ENCODE measurements around the gene XRN1. TPM values are rescaled to one million over a fixed set of nuclear protein-coding genes. Genes with fewer than 3 reads are reported as not detected.

The XRN1 gene
- total RNA-seq, 1 donor from 2014 or later = 22.3 TPM

DNA sequence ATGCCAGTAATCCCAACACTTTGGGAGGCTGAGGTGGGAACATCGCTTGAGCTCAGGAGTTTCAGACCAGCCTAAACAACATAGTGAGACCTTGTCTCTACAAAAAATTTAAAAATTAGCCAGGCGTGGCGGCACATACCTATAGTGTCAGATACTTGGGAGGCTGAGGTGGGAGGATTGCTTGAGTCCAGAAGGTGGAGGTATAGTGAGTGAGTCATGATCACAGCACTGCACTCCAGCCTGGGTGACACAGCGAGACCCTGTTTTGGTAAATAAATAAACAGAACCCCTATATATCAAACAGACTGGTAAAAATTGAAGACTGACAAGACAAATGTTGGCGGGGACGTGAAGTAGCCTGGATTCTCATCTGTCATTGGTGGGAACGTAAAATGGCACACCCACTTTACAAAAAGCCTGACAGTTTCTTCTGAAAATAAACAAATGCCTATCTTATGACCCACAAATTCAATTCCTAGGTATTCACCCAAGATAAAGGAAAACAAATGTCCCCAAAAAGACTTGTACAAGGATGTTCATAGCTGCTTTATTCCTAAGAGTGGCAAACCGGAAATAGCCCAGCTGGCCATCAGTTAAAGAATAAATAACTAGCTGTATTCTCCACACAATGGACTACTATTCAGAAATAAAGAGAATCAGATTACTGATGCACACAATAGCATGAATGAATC, 175.5 kb downstream of the XRN1 start:
- DNase-seq (ENCODE audit: low spot score) (no peak), ATAC-seq (no peak)

DNA sequence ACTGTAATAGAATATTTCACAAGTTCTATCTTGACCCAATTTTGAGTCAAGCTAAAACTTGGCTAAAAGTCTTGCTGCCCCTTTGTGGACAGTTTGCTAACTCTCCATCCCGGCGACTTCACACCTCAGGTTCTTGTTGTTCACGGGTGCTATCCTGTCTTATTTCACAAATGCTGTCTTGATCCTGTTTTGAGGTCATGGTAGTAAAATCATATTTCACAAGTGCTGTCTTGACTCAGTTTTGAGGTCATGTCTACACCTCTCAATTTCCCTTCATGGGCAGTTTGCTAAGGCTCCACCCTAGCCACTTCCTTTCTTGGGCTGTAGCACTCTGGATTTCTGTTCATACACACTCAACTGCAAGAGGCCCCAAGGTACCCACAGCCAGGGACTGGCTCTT, 177.4 kb downstream of the XRN1 start:
- peak; percentile 26 for ATAC-seq
- no peak for DNase-seq (ENCODE audit: low spot score)

DNA sequence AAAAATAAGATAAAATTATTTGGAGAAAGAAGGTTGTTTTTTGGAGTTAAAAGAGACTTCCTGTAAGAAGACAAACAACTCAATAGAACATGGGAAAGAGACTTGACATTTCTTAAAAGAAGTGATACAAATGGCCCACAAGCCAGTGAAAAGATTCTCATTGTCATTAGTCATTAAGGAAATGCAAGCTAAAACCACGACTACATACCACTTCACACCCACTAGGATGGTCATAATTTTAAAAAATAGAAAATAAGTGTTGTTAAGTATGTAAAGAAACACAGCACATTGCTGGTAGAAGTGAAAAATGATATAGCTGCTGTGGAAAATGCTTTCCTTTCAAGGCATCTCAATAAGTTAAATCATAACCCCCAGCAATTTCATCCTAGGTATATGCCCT, 178.1 kb downstream of the XRN1 start:
- no peak for ATAC-seq
- no peak for DNase-seq (ENCODE audit: low spot score)

DNA sequence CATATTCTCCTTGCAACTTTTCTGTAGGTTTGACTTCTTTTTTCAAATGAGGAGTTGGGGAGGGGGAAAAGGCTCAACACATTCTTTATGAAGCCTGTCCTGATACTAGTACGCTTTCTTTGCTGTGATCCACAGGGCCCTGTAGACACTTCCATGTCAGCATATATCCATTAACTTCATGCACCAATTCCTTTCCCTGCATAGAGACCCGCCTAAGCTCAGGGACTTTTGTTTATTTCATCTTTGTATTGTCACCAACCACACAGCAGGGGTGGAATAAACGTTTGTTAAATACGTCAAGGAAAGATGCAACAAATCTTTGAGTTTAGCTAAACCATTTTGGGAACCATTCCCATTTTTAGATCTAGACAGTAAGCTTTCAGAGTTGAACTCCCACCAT, 179.4 kb downstream of the XRN1 start:
- DNase-seq (ENCODE audit: low spot score) = no peak
- no peak for ATAC-seq

DNA sequence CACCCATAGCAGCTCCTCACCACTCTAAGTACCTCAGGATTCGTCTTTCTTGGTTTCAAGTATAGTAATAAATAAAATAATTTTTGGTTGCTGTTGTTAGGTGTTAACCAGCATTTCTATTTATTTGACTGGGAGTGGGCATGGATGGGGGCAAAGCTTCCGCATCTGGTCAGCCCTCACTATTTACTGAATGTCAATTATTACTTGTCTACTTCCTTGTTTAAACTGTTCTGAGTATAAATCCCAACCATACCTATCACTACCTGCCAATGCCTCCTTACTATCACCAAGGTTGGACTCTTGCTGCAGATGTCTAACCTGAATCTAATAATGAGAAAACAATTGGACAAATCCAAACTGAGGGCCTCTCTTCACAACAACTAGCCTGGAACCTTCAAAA, 180.6 kb downstream of the XRN1 start:
- ATAC-seq (no peak), DNase-seq (ENCODE audit: low spot score) (no peak)

DNA sequence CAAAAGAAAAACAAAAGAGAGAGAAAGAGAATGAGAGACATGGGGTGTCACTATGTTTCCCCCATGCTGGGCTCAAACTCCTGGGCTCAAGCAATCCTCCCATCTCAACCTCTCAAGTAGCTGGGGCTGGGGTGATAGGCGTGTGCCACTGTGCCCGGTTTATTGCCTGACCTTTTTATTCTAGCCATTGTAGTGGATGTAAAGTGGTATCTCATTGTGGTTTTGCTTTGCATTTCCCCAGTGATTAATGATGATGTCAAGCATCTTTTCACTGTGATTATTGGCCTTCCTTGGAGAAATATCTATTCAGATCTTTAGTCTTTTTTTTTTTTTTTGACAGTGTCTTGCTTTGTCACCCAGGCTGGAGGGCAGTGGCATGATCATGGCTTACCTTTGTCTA, 184.7 kb downstream of the XRN1 start:
- ATAC-seq = no peak
- no peak for DNase-seq (ENCODE audit: low spot score)

DNA sequence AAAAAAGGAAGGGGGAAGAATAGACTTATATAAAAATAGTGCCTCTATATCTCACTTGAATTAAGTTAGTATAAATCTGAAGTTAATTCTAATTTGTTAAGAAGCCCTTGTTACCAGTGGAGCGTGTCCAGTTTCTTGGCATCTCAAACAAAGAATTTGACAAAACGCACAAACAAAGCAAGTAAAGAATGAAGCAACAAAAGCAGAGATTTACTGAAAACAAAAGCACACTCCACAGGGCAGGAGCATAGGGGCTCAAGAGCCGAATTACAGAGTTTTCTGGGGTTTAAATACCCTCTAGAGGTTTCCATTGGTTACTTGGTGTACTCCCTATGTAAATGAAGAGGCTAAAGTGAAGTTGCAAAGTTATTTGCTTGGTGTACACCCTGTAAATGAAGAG, 188.5 kb downstream of the XRN1 start:
- no peak for DNase-seq (ENCODE audit: low spot score)
- ATAC-seq = no peak

DNA sequence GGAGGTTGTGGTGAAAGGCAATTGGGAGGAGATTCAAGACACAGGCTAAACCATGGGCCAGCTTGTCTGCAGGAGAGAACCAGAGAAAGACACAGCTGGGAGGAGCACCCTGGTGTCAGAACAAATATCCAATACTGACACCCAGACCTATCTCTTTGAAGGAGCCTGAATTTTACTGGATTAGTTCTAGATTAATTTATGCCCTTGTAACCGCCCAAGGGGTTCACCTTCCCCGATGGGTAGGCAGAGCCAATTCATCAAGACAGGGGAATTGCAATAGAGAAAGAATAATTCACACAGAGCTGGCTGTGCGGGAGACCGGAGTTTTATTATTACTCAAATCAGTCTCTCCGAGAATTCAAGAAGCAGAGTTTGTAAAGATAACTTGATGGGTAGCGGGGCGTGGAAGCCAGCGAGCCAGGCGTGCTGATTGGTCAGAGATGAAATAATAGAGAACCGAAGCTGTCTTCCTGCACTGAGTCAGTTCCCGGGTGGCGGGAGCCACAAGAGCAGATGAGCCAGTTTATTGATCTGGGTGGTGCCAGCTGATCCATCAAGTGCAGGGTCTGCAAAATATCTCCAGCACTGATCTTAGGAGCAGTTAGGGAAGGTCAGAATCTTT, 191.0 kb downstream of the XRN1 start:
- DNase-seq (ENCODE audit: low spot score) = no peak
- ATAC-seq = no peak

Other genes with a start within 250 kb of the XRN1 start
- gene GK5, start 222.5 kb downstream of the XRN1 start, total RNA-seq = 7.2 TPM
- gene ATR, start 130.7 kb upstream of the XRN1 start, total RNA-seq = 11.1 TPM
- gene PLS1, start 148.4 kb upstream of the XRN1 start, total RNA-seq = 14.2 TPM

All from left lobe of liver (tissue), 2 donors.